ENCODE measurements around the gene TNNI3.
"Not testable (repeated sequence)": the region's sequence is repeated elsewhere in the genome, so short reads cannot be mapped to it uniquely, and the experiment has no call there.

The TNNI3 gene

DNA sequence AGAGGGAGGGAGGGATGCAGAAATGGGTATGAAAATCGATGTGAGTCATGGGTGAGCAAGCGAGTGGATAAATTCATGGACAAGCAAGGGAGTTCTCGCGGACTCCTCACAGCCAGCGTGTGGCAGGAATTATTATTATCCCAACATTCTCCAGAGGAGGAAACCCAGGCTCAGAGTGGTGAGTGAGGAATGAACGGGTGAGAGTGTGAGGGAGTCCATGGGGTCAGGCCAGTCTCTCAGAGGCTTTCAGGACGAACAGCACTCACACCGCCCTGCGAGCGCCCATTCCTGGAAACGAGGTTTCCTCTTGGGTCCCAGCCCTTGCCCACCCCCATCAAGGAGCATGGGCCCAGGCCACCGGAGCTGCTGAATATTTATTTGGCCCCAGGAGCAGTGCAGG is 15.2 kb upstream of the TNNI3 start:
- no peak for DNase-seq

DNA sequence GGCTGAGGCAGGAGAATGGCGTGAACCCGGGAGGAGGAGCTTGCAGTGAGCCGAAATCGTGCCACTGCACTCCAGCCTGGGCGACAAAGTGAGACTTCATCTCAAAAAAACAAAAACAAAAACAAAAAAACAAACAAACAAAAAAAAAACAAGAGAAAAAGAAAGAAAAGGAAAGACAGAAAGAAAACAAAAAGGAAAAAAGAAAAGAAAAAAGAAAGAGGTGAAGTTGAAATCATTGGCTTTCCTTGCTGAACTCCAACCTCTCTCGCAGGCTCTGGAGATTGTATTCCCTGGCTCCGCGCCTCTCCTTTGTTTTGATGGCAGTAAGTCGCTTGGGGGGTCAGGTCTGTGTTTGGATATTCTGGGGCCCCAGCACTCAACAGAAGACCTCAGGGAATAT is 14.8 kb upstream of the TNNI3 start:
- DNase-seq, result not testable (repeated sequence)

DNA sequence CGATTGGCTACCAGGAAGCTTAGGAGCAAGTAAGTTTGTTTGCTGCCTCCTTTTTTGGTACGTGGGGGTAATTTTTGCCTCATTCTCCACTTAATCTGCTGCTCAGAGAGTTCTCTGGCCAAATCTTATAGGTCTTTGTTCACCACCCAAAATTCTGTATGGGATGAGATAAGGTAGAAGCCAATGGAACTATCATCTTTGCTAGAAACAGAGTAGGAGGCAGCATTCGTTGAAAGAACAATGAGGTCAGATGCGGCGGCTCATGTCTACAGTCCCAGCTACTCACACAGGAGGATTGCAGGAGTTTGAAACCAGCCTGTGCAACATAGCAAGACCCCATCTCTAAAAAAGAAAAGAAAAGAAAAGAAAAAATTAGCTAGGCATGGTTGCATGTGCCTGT is 13.9 kb upstream of the TNNI3 start:
- no peak for DNase-seq

DNA sequence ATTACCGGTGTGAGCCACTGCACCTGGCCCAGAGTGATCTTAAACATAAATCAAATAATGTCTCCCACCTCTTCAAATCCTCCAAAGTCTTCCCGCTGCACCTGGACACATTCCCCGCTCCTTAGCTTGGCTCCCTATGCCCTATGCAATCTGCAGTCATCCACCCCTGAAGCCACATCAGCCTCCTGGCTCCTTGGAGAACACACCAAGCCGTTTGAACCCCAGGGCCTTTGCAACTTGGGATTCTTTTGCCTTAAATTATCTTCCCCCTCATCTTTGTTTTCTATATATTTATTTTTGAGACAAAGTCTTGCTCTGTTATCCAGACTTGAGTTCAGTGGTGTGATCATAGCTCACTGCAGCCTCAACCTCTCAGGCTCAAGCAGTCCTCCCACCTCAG is 11.6 kb upstream of the TNNI3 start:
- no peak for DNase-seq

DNA sequence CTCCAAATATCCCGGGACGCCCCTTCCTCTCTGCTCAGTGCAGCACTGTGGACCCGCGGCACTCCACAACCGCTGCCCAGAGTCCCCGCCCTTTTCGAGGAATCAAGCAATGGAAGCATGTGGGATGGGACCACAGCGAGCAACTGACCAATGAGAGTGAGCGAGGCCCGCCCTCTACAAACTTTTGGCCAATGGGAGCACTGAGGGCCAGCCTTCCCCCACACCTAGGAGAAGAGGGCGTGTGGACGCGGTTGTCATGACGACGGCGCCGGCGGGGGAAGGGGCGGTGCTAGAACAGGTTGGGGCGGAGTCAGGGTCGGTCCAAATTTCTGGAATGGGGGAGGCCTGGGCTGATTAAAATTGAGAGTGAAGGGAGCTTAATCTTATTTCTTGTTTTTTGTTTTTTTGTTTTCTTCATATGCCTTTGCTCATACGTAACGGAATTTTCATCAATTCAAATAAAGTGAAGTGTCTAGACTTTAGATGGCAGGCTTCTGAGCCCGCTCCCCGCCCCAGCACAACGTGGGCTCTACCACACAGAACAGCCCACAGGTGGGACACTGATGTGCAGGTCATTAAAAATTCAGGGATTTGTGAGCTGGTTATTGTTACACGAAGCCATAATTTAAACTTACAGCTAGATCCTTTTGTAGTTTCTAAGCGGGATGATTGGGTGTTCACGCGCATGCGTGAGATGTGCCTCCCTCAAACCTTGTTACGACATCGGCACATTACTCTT is 9.2 kb upstream of the TNNI3 start, which contains the start of gene DNAAF3:
Gene DNAAF3, minus strand, starts transcription at position 84 of the 739 bp plus-strand sequence. CDS start 200 bp downstream, outside the sequence.
- DNase-seq, result peak; percentile 85

DNA sequence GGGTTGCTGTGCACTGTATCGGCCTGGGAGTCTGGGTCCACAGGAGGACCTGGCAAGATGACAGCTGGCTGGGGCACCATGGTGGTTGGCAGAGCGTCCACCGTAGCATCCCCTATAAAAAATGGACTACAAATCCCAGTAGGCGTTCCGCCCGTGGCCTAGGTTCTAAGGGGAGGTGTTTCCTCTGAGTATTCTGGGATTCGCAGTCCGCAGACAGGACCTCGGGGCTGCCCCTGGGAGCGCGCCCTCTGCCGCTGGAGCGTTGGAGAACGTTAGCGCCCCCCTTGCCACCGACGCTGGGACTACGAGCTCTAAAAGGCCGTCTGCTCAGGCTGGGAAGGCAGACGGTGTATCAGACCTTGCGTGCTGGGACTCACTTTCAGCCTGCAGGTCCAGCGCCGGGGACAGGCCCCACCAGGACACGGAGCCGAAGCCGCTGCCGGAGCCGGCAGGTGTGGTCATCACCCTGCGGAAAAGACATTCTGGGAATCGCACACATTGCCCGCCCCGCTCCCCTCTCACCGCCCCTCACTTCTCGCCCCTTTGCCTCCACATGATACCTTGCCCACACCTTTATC is 8.5 kb upstream of the TNNI3 start:
- peak; percentile 64 for DNase-seq

DNA sequence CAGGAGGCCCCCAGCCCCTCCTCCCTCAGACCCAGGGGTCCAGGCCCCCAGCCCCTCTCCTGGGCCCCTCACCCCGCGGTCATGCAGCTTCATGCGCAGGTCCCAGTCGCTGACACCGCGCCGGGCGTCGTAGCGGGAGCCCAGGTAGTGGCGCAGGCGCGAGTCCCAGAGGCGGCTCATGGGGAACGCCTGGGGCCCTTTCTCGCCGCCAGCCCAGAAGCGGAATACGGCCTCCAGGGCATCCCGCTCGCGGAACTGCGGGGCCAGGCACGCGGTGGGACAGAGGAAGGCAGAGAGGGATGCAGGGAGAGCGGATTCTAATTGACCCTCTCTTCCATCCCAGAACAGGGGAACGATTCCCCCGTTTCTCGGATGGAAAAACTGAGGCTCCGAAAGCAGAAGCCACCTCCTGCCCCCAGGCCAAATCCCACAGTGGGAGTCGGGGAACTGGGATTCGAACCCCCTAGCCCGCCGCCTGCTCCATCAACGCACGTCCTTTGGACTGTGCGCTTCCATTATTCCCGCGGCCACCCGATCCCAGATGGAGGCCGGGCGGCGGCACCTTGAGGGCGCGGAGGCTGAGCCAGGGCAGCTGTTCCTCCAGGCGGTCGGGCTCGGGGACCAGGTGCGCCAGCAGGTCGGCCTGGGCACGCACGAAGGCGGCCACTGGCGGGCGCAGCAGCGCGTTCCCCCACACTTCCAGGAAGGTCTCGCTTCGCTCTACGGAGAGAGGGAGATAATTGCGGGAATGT is 4.2 kb upstream of the TNNI3 start:
- DNase-seq, result no peak

DNA sequence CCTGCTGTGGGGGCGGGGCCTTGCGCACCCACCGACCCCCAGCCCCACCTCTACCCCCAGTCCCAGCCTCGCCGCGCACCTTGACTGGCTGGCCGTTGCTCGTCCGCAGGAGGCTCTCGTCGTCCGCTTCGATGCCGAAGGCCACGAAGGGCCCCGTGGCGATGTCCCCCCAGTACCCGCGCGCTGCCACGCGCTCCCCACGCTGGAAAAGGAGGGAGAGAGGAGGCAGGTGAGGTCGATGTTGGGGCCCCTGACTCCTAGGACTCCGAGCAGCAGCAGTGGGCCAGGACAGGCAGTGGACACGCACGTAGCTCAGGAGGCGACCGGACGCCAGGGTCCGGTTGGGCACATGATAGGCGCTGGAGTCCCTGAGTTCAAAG is 3.4 kb upstream of the TNNI3 start:
- no peak for DNase-seq

DNA sequence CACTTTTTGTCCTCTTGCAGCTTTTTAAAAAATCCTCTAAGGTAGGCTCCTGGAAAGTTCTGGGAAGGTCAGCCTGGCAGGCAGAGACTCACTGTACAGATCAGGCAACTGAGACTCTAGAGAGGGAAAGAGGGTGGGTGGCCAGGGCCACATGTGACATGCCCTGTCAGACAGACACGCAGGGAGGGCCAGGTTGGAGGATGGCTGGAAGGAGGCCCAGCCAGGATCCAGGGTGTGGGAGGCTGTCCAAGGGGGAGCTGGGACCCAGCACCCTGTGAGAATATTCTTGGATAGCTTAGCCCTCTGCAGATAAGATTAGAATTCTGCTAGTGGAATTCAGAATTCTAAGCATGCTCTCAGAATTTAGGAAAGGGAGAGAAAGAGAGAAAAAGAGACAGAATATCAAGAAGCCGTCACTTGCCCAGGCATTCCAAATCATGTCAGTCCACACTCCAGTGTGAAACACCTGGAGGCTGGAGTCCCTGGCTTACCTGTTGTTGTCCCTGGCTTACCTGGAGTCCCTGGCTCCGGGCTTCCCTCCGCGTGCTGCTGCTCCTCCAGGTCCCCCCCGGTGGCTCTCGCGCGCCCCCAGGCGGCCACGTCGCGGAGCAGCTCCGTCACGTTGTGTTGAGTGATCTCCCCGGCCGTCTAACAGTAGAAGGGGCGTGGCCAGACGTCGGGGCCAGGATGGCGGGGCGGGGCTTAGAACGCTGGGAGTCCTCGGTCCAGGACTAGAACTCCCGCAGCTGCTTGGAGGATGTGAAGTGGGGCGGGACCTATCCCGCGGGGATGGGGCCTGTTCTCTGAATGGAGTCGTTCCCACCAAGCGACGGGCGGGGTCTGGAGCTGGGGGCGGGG is 2.8 kb upstream of the TNNI3 start:
- peak; percentile 87 for DNase-seq

DNA sequence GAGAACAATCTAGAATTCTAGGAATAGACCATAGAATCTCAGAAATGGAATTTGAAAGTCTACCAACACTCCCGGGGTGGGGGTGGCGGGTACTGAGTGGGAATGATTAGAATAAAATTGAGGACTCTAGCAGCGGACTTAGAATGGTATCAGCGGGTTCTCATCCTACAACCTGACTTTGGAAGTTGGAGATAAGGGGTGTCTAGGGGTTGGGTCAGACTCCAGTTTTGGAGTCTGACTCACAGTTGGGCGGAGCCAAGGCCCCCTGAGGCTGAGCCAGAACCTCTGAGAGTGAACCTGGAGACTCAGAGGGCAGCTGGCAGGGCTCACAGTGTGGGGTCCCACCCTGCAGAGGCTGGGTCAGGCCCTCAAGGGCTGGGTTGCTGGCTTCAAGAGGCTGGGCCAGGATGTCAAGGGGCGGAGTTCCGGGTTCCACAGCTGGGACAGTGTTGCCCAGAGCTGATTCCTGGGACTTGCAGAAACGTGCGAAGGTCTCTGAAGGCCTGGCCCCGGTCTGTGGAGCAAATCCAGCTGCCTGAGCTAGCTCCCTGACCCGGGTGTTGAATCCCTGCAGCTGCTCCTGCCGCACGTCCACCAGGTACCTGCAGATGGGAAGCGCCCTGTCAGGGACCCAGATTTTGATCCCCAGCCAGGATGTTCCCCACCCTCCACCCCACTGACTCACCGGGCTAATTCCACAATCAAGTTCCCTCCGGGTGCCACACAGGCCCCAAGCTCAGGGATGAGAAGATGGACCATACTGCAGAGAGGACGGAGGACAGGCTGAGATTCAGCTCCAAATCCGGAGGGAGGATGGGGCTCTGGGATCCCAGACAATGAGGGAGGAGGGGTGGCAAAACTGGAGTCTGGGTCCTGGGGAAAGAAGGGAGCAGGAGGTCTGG is 1.6 kb upstream of the TNNI3 start:
- no peak for DNase-seq

DNA sequence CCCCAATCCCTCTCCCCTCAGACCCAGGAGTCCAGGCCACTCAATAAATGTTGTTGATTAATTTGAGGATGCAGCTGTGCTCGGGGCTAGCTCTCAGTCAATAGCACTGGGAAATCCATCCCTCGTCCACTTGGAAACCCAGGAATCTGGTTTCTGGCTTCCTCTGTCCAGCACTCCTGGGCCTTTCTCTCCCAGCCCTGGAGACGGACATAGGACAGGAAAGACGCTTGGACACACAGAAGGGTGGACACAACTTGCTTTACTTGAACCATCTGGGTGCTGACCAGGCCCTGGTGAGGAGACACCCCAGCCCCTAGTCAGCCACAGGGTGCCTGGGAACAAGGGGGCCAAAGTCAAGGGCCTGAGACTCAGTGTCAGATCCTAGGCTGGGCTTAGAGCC is 891 bp upstream of the TNNI3 start:
- no peak for DNase-seq

DNA sequence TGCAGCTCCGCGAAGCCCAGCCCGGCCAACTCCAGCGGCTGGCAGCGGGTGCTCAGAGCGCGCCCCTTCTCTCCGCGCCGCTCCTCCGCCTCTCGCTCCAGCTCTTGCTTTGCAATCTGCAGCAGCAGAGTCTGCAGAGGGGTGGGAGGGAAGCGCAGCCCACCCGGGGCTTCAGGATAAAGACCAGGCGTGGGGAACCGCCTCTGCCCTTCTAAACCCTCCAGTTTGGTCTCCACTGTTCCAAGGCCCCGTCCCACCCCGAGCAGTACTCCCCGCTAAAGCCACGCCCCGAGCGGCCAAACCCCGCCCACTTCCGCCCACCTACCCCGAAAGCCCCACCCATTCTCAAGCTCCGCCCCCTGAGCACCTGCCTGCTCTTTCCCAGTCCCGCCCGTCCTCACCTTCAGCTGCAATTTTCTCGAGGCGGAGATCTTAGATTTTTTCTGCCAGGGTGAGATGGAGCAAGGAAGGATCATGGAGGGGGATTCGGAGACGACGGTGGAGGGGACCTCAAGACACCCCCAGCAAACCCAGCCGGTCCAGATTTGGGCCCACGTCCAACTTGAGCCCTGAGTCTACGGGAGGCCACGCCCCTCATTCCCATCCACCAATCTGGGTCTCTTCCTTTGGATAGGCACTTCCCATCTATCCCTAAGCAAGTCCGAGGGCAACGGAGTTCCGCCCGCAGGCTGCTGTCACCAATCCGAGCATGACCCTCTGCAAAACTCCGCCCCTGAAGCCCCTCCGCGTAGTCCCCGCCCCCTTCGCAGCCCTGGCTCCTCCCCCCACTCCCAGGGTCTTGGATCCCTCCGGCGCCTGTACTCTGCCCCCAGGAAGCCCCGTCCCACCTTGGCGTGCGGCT is 1.1 kb downstream of the TNNI3 start:
- DNase-seq, result peak; percentile 21

DNA sequence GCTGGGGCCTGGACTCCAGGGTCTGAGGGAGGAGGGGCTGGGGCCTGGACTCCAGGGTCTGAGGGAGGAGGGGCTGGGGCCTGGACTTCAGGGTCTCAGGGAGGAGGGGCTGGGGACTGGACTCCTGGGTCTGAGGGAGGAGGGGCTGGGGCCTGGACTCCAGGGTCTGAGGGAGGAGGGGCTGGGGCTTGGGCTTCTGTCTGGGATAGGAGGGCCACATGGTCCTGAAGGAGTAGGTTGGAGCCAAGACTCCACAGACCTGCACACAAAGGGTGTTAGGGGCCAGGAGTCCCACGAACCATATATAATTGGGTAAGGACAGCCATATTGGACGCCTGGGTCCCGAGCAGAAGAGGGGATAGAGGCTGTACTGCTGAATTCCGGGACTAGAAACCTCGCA is 1.7 kb downstream of the TNNI3 start:
- not testable (repeated sequence) for DNase-seq

DNA sequence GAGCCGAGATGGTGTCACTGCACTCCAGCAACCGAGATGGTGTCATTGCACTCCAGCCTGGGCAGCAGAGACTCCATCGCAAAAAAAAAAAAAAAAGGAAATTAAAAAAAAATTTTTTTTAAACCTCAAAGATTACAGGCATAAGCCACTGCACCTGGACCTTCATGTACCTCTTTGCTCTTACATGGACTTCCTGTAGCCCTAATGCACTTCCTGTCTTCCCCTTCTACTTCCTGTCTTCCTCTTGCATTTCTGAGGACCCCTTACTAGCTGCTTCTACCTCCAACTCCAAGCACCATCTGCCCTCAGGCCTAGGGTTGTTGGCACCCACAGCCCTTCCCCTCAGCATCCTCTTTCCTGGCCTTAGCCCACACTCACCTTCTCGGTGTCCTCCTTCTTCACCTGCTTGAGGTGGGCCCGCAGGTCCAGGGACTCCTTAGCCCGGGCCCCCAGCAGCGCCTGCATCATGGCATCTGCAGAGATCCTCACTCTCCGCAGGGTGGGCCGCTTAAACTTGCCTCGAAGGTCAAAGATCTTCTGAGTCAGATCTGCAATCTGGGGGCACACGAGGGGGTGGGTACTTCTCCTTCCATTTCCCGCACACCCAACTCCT is 3.8 kb downstream of the TNNI3 start:
- DNase-seq, result no peak

DNA sequence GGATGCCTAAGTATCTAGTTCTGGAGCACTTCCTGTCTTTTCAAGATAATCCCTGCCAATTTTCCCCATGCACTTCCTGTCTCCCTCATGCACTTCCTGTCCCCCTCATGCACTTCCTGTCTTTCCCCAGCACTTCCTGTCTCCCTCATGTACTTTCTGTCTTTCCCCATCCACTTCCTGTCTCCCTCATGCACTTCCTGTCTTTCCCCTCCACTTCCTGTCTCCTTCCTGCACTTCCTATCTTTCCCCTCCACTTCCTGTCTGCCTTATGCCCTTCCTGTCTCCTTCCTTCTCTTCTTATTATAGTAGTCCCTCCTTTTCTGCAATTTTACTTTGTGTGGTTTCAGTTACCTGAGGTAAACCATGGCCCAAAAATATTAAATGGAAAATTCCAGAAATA is 5.5 kb downstream of the TNNI3 start:
- no peak for DNase-seq

DNA sequence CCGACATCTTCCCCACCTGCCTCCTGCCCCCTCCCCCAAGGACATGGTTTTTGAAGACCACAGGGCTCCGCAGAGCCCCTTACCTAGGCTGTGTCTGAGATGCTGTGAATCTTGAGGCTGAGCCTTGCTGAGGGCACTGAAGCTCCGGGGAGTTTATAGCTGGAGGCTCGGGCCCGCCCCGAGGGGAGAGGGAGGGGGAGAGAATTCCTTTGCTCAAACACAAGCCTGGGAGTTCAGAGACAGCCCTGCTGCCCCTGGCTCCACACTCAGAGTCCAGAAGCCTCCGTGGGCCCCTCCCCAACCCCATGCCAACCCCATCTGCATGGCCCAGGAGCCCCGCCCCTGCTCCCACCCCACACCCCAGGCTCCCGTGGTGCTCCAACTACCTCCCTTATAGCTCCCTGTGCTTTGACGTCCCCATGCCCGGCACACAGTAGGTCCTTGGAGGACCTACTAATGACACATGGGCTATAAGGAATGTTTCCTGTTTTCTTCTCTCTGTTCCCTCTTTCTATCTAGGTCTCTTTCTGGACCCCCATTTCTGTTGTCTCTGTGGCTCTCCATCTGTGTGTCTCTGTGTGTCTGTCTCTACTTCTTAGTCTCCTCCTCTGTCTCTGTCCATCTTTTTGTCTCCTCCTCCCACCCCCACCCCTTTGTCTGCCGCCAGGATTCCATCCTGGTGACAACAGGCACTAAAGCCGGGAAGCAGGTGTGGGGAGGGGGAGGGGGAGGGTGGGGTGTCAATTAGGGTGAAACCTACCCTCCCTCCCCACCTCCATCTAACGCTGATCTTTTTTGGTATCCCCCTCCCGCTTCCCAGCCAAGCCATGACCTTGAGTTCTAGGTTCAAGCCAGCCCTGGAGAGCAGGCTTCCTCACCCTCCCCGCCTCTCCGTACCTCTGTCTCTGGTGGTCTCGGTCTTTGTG is 8.2 kb downstream of the TNNI3 start, which contains the start of gene TNNT1:
Gene TNNT1, minus strand, starts transcription at position 129 of the 926 bp plus-strand sequence. CDS start 2,049 bp downstream, outside the sequence.
- no peak for DNase-seq

DNA sequence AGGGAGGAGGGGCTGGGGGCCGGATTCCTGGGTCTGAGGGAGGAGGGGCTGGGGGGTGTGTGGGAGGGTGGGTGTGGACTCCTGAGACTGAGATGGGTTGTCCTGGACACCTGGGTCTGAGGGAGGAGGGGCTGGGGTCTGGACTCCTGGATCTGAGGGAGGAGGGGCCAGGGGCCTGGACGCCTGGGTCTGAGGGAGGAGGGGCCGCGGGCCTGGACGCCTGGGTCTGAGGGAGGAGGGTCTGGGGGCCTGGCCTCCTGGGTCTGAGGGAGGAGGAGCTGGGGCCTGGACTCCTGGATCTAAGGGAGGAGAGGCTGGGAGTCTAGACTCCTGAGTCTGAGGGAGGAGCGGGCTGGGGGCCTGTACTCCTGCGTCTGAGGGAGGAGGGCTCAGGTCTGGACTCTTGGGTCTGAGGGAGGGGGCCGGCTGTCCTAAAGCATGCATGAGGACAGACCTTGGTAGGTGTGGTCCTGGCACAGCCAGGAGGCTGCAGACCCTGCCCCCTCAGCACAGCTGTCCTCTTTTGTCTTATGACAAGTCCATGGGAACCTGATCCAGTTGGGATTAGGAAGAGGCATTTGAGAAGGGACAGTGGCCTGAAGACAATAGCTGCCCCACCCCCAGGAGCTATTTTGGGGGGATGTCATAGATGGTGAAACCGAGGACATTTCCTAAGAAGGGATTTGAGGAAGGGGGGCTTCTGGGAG is 9.8 kb downstream of the TNNI3 start:
- DNase-seq, result no peak

DNA sequence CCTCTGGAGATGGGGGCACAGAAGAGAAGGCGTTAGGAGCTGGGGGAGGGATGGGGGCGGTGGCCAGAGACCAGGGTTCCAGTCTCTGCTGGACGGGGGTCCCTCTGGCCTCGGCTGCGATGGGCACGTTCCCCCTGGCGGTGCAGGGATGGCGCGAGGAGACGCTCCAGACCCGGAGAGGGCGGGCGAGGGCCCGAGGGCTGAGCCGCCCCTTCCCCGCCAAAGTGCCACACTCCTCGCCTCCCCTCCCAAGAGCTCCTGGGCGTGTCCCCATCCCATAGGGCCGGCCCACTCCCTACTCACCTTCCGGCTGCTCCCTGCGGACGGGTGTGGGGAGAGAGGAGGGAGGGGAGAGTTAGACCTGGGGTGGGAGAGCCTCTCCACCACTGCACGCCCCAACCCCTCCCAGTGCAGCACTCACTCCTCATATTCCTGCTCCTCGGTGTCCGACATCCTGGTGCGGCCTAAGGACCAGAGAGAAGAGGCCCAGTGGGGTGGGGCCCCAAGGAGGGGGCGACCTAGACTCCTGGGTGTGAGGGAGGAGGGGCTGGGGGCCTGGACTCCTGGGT is 10.7 kb downstream of the TNNI3 start:
- no peak for DNase-seq
